Stimulated activated CD8-positive, alpha-beta memory T cell treated with anti-CD3 and anti-CD28 coated beads, Interleukin-4, amount 100 ng/mL, for 4 hours (primary cell): ENCODE results near the gene DNAJC6.

Source experiments
- DNase-seq, 2 donors: peaks; one replicate each; pipeline ENCODE4 v3.0.0-alpha.2; 2020; ENCODE audit warnings: low read depth in 2 of 2, low spot score in 1 of 2

DNAJC6 gene

GRCh38 chr1:65459397-65459768 is 150.0 kb downstream of the DNAJC6 start:
- no peak for DNase-seq
